H9 (cell line): ENCODE results near the gene MPP2. TPM values are rescaled to one million over a fixed set of nuclear protein-coding genes. Genes with fewer than 3 reads are reported as not detected.

ENCODE experiments used
- DNase-seq: peaks from one replicate; pipeline ENCODE4 v3.0.0-alpha.2; 2017
- H2AFZ ChIP-seq: one replicate; pipeline ENCODE4 v1.6.1; 2013; ENCODE audit warnings: mild to moderate bottlenecking, low read length, control low read depth, moderate library complexity
- H2AK5ac ChIP-seq: 2 replicates; pipeline ENCODE4 v1.6.1; 2013; ENCODE audit warnings: low read length, control low read depth, mixed read lengths; ENCODE audit not compliant: insufficient read length
- H2BK120ac ChIP-seq: one replicate; pipeline ENCODE4 v1.6.1; 2013; ENCODE audit warnings: low read depth, mild to moderate bottlenecking, low read length, control low read depth, inconsistent platforms; ENCODE audit not compliant: poor library complexity, severe bottlenecking
- H2BK12ac ChIP-seq: 2 replicates; pipeline ENCODE4 v1.6.1; 2013; ENCODE audit warnings: low read length, control low read depth, mixed read lengths, low read depth; ENCODE audit not compliant: insufficient read length
- H2BK15ac ChIP-seq: 2 replicates; pipeline ENCODE4 v1.6.1; 2013; ENCODE audit warnings: low read depth, low read length, control low read depth
- H2BK20ac ChIP-seq: one replicate; pipeline ENCODE4 v1.6.1; 2013; ENCODE audit warnings: low read depth, mild to moderate bottlenecking, low read length, control low read depth, inconsistent platforms; ENCODE audit not compliant: poor library complexity, severe bottlenecking
- H2BK5ac ChIP-seq: 2 replicates; pipeline ENCODE4 v1.6.1; 2013; ENCODE audit warnings: low read length, control low read depth, mixed read lengths; ENCODE audit not compliant: insufficient read length
- H3K14ac ChIP-seq: 2 replicates; pipeline ENCODE4 v1.6.1; 2013; ENCODE audit warnings: low read length, control low read depth; ENCODE audit not compliant: insufficient read depth
- H3K18ac ChIP-seq: 2 replicates; pipeline ENCODE4 v1.6.1; 2013; ENCODE audit warnings: low read depth, mild to moderate bottlenecking, mixed read lengths, low read length, control low read depth; ENCODE audit not compliant: insufficient read length
- H3K23ac ChIP-seq: 2 replicates; pipeline ENCODE4 v1.6.1; 2013; ENCODE audit warnings: low read length, control low read depth, mixed read lengths, low read depth; ENCODE audit not compliant: insufficient read length
- H3K23me2 ChIP-seq: 2 replicates; pipeline ENCODE4 v1.6.1; 2013; ENCODE audit warnings: low read depth, mild to moderate bottlenecking, mixed read lengths, low read length, control low read depth; ENCODE audit not compliant: insufficient read length, poor library complexity, severe bottlenecking
- H3K27ac ChIP-seq: 2 replicates; pipeline ENCODE4 v1.5.1; 2013; ENCODE audit warnings: low read length, control low read depth, mixed read lengths, low read depth; ENCODE audit not compliant: insufficient read length
- H3K27me3 ChIP-seq: 2 replicates; pipeline ENCODE4 v1.6.1; 2013; ENCODE audit warnings: low read length, control low read depth, inconsistent platforms; ENCODE audit not compliant: insufficient read depth
- H3K4ac ChIP-seq: 2 replicates; pipeline ENCODE4 v1.6.1; 2013; ENCODE audit warnings: low read depth, mild to moderate bottlenecking, control low read depth, inconsistent platforms, low read length, moderate library complexity
- H3K4me1 ChIP-seq: 2 replicates; pipeline ENCODE4 v1.6.1; 2013; ENCODE audit warnings: low read length, control low read depth, inconsistent platforms; ENCODE audit not compliant: insufficient read depth
- H3K4me2 ChIP-seq: 2 replicates; pipeline ENCODE4 v1.6.1; 2013; ENCODE audit warnings: low read length, control low read depth, mixed read lengths; ENCODE audit not compliant: insufficient read length, insufficient read depth
- H3K56ac ChIP-seq: 2 replicates; pipeline ENCODE4 v1.6.1; 2013; ENCODE audit warnings: low read depth, mild to moderate bottlenecking, mixed read lengths, low read length, control low read depth; ENCODE audit not compliant: insufficient read length
- H3K79me1 ChIP-seq: 2 replicates; pipeline ENCODE4 v1.6.1; 2013; ENCODE audit warnings: low read depth, mild to moderate bottlenecking, moderate library complexity, low read length, control low read depth, inconsistent platforms; ENCODE audit not compliant: insufficient read depth, poor library complexity, severe bottlenecking
- H3K79me2 ChIP-seq: 2 replicates; pipeline ENCODE4 v1.6.1; 2013; ENCODE audit warnings: low read length, control low read depth, inconsistent platforms; ENCODE audit not compliant: insufficient read depth
- H3K9ac ChIP-seq: 2 replicates; pipeline ENCODE4 v1.6.1; 2013; ENCODE audit warnings: low read length, control low read depth, mixed read lengths; ENCODE audit not compliant: insufficient read length; ENCODE audit errors: extremely low read depth
- H3K9me3 ChIP-seq: one replicate; pipeline ENCODE4 v1.6.1; 2013; ENCODE audit warnings: low read depth, low read length, inconsistent platforms; ENCODE audit not compliant: control insufficient read depth
- H3T11ph ChIP-seq: one replicate; pipeline ENCODE4 v1.6.1; 2013; ENCODE audit warnings: mild to moderate bottlenecking, low read length, control low read depth, inconsistent platforms
- H4K20me1 ChIP-seq: one replicate; pipeline ENCODE4 v1.6.1; 2013; ENCODE audit not compliant: control insufficient read depth, insufficient read length, insufficient read depth
- H4K5ac ChIP-seq: 2 replicates; pipeline ENCODE4 v1.6.1; 2013; ENCODE audit warnings: low read depth, mild to moderate bottlenecking, mixed read lengths, low read length, control low read depth; ENCODE audit not compliant: insufficient read length
- H4K8ac ChIP-seq: replicated peaks from 2 replicates; pipeline ENCODE4 v1.6.1; 2013; ENCODE audit warnings: low read length, control low read depth, mixed read lengths, low read depth; ENCODE audit not compliant: insufficient read length
- H4K91ac ChIP-seq: 2 replicates; pipeline ENCODE4 v1.6.1; 2013; ENCODE audit warnings: low read depth, mild to moderate bottlenecking, moderate library complexity, mixed read lengths, low read length, control low read depth; ENCODE audit not compliant: insufficient read length
- H3K27ac Mint-ChIP-seq, 3 experiments: 2 replicates in 2 of 3; 3 replicates in 1 of 3; pipeline ENCODE4 v1.8.0; 2020 to 2021; ENCODE audit warnings: mixed read lengths in 3 of 3, mild to moderate bottlenecking in 1 of 3, moderate library complexity in 1 of 3
- H3K27me3 Mint-ChIP-seq: 2 replicates; pipeline ENCODE4 v1.8.0; 2021; ENCODE audit warnings: low read depth, mild to moderate bottlenecking, moderate library complexity, mixed read lengths
- H3K36me3 Mint-ChIP-seq, 3 experiments: 2 replicates in 2 of 3; 3 replicates in 1 of 3; pipeline ENCODE4 v1.8.0; 2020 to 2021; ENCODE audit warnings: low read depth in 3 of 3, mixed read lengths in 3 of 3; ENCODE audit not compliant: insufficient read depth in 1 of 3
- H3K4me1 Mint-ChIP-seq, 2 experiments: 2 replicates each; pipeline ENCODE4 v1.8.0; 2020; ENCODE audit warnings: mixed read lengths in 2 of 2
- H3K4me3 Mint-ChIP-seq, 2 experiments: 2 replicates in 1 of 2; 3 replicates in 1 of 2; pipeline ENCODE4 v1.8.0; 2020 to 2021; ENCODE audit warnings: mild to moderate bottlenecking in 2 of 2, mixed read lengths in 2 of 2, moderate library complexity in 1 of 2
- H3K9me3 Mint-ChIP-seq, 2 experiments: 2 replicates in 1 of 2; 3 replicates in 1 of 2; pipeline ENCODE4 v1.8.0; 2020; ENCODE audit warnings: mild to moderate bottlenecking in 2 of 2, mixed read lengths in 2 of 2, moderate library complexity in 1 of 2
- CTCF ChIP-seq: fragments of 200-600 bp; sonication (generic); conservative IDR thresholded peaks from 3 replicates; pipeline ENCODE4 v1.8.0; 2021; ENCODE audit warnings: antibody characterized with exemption, mild to moderate bottlenecking
- WGBS: extraction: QIAGEN DNeasy Blood & Tissue Kit; methylation state at CpG from one replicate; pipeline ENCODE4 v1.1.7; 2013; ENCODE audit warnings: missing lambda C conversion rate, low lambda C conversion rate, mixed read lengths; ENCODE audit not compliant: insufficient read length; ENCODE audit errors: extremely low coverage; 5-methylcytosine and 5-hydroxymethylcytosine counted together
- total RNA-seq: library from RNA; stranded (reverse); gene quantifications from 2 replicates; pipeline ENCODE4 v1.2.1, GENCODE V29; 2021

Gene MPP2
- total RNA-seq, 1 experiment from 2014 or later = 16.3 TPM

- Mint-ChIP-seq H3K27me3 (peaks cover 56% of the 10 kb centered on the region), H3K4me1 (peaks cover 20 to 24% of the 10 kb centered on the region in 2 experiments), H3K27ac (no peak overlapping the region), H3K9me3 (no peaks in the 10 kb centered on the region), H3K4me3 (peak overlapping the region; percentile 69 to 89), H3K36me3 (no peaks in the 10 kb centered on the region)
- Histone ChIP-seq H2BK15ac (no peak overlapping the region), H3K4me2 (peak overlapping the region; percentile 65), H2BK5ac (no peak overlapping the region), H2BK120ac (no peak overlapping the region), H3K79me2 (no peaks in the 10 kb centered on the region), H3K23ac (no peak overlapping the region), H4K5ac (no peak overlapping the region), H3K27ac (no peak overlapping the region), H3K27me3 (no peaks in the 10 kb centered on the region), H3K4ac (no peak overlapping the region), H2AFZ (no peak overlapping the region), H3K9me3 (no peaks in the 10 kb centered on the region), H3K79me1 (no peaks in the 10 kb centered on the region), H3K14ac (no peak overlapping the region), H3K9ac (no peak overlapping the region), H4K20me1 (no peaks in the 10 kb centered on the region), H4K91ac (no peak overlapping the region), H2BK12ac (no peak overlapping the region), H2AK5ac (no peak overlapping the region), H3K4me1 (no peaks in the 10 kb centered on the region; the same call in 1 of the 2 replicates), H2BK20ac (no peak overlapping the region), H4K8ac (no peak overlapping the region), H3T11ph (no peak overlapping the region), H3K23me2 (peaks cover 29% of the 10 kb centered on the region), H3K56ac (no peak overlapping the region), H3K18ac (no peak overlapping the region)
- DNase-seq = peak; percentile 86
- WGBS = no CpG with 5 or more reads among the region's 26 CpGs
- no peak for TF ChIP-seq CTCF
These were observed 824 bp upstream of the MPP2 start for GRCh38 chr17:43907998-43908721.
